OCI-LY3 (cell line): ENCODE results near the gene NKX2-1.
A peak's percentile ranks its signal among the peaks of the same experiment; 100 is the strongest.

ENCODE experiments used
- H2AFZ ChIP-seq: fragments of 200-600, 300-600 bp; shearing (Covaris generic); 2 replicates; pipeline ENCODE4 v1.6.0; 2014; ENCODE audit warnings: antibody characterized with exemption, low read depth, low read length
- H3K27ac ChIP-seq: fragments of 200-600, 300-600 bp; sonication (generic); 2 replicates; pipeline ENCODE4 v1.5.1; 2014; ENCODE audit warnings: mild to moderate bottlenecking, low read length, moderate library complexity, mixed read lengths
- H3K27me3 ChIP-seq: fragments of 200-600, 300-600 bp; sonication (generic); 2 replicates; pipeline ENCODE4 v1.6.1; 2014; ENCODE audit warnings: low read depth, low read length, mixed read lengths
- H3K36me3 ChIP-seq: fragments of 200-600, 300-600 bp; sonication (generic); replicated peaks from 2 replicates; pipeline ENCODE3; 2014; ENCODE audit warnings: low read depth, low read length, mixed read lengths
- H3K4me1 ChIP-seq: fragments of 300-600, 200-600 bp; sonication (generic); 2 replicates; pipeline ENCODE4 v1.6.1; 2014; ENCODE audit warnings: low read length, mixed read lengths
- H3K4me2 ChIP-seq: fragments of 200-600, 300-600 bp; sonication (generic); 2 replicates; pipeline ENCODE4 v1.6.1; 2014; ENCODE audit warnings: low read length, mixed read lengths
- H3K4me3 ChIP-seq: fragments of 300-600, 200-600 bp; sonication (generic); 2 replicates; pipeline ENCODE4 v1.5.1; 2014; ENCODE audit warnings: antibody characterized with exemption, mild to moderate bottlenecking, low read length, moderate library complexity
- H3K79me2 ChIP-seq: fragments of 300-600, 200-600 bp; shearing (Covaris generic); 2 replicates; pipeline ENCODE4 v1.6.1; 2014; ENCODE audit warnings: mild to moderate bottlenecking, low read length, mixed read lengths
- H3K9ac ChIP-seq: fragments of 300-600, 200-600 bp; shearing (Covaris generic); 2 replicates; pipeline ENCODE4 v1.6.0; 2014; ENCODE audit warnings: mild to moderate bottlenecking, low read length, moderate library complexity
- H3K9me3 ChIP-seq: fragments of 200-600, 300-600 bp; shearing (Covaris generic); 2 replicates; pipeline ENCODE4 v1.6.1; 2014; ENCODE audit warnings: low read length, mixed read lengths; ENCODE audit not compliant: insufficient read depth
- H4K20me1 ChIP-seq: fragments of 200-600, 300-600 bp; sonication (generic); 2 replicates; pipeline ENCODE4 v1.6.1; 2016; ENCODE audit warnings: low read length, mixed read lengths; ENCODE audit not compliant: insufficient read depth
- EZH2phosphoT487 ChIP-seq: fragments of 200-600 bp; shearing (Covaris generic); IDR thresholded peaks from 2 replicates; pipeline ENCODE4 v1.6.1; 2018; ENCODE audit warnings: antibody characterized with exemption, mixed run types, low read depth
- TF ChIP-seq, protein P1 (sequence below): fragments of 200-600, 300-600 bp; sonication (generic); IDR thresholded peaks from 2 replicates; pipeline ENCODE4 v1.5.1; 2014; ENCODE audit warnings: antibody characterized with exemption, low read length, low read depth

The NKX2-1 gene

DNA sequence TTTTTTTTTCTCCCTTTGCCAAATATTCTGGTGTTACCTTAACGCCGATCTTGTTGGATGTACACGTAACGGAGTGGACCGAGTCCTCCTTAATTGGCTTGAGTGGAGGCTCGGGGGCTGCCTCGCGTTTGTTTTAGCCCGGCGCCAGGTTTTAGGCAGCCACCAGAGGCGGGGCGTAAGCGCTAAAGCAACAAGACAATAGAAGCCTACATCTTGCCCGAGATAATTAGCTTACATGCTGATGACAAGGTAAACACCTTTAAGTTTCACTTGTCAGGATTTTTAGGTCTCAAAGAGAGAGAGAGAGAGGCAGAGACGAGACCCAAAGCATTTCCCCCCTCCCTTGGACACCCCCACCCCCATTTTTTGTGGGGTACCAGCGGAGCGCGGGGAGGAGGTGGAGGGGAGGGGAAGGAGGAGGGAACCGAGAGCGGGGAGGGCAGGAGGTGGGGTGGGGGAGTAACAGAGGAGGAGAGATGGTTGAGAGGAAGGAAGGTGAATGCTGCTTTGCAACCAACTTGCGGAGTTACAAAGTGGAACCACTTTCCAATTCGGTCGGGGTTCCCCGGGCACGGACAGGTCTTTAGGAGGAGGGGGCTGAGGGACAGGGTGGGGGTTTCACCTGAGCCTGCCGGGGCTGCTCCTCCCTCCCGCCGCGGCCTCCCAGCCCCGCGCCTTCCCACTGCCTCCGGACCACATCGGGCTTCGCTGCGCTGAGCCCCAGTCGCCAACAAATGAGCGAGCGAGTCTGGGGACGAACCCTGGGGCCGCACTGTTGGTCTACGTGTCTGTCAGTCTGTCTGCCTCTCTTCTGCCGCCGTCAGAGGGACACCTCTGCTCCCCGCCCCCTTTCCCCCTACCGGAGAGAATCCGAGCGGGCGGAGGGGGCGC is at the start of gene NKX2-1:
Gene NKX2-1, minus strand, starts transcription at position 802 of the 891 bp plus-strand sequence. Its CDS starts 103 bp downstream, at position 699.
- H3K4me3 ChIP-seq, result no peak within 1 kb of the TSS
- H3K79me2 ChIP-seq, result no peaks in the 10 kb centered on the region
- no peaks in the 10 kb centered on the region for H3K27me3 ChIP-seq
- H3K36me3 ChIP-seq, result no peaks in the 10 kb centered on the region
- TF ChIP-seq, protein P1, sequence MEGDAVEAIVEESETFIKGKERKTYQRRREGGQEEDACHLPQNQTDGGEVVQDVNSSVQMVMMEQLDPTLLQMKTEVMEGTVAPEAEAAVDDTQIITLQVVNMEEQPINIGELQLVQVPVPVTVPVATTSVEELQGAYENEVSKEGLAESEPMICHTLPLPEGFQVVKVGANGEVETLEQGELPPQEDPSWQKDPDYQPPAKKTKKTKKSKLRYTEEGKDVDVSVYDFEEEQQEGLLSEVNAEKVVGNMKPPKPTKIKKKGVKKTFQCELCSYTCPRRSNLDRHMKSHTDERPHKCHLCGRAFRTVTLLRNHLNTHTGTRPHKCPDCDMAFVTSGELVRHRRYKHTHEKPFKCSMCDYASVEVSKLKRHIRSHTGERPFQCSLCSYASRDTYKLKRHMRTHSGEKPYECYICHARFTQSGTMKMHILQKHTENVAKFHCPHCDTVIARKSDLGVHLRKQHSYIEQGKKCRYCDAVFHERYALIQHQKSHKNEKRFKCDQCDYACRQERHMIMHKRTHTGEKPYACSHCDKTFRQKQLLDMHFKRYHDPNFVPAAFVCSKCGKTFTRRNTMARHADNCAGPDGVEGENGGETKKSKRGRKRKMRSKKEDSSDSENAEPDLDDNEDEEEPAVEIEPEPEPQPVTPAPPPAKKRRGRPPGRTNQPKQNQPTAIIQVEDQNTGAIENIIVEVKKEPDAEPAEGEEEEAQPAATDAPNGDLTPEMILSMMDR, result no peak
- H4K20me1 ChIP-seq, result no peaks in the 10 kb centered on the region
- H3K4me1 ChIP-seq, result peaks cover 23% of the 10 kb centered on the region
- H3K9ac ChIP-seq, result no peak within 1 kb of the TSS
- no peak within 1 kb of the TSS for H2AFZ ChIP-seq
- H3K4me2 ChIP-seq, result no peak within 1 kb of the TSS
- H3K9me3 ChIP-seq, result no peaks in the 10 kb centered on the region
- H3K27ac ChIP-seq, result no peak within 1 kb of the TSS

- Histone ChIP-seq H3K4me3 (peak overlapping the region; percentile 39; the same call in 1 of the 2 replicates), H2AFZ (peak overlapping the region; percentile 92), H3K9me3 (no peaks in the 10 kb centered on the region), H4K20me1 (no peaks in the 10 kb centered on the region), H3K79me2 (no peaks in the 10 kb centered on the region), H3K9ac (peak overlapping the region; percentile 12; the same call in 1 of the 2 replicates), H3K4me1 (peaks cover 15% of the 10 kb centered on the region; the same call in 1 of the 2 replicates), H3K27me3 (no peaks in the 10 kb centered on the region), H3K36me3 (no peaks in the 10 kb centered on the region), H3K27ac (no peak overlapping the region), H3K4me2 (peak overlapping the region; percentile 53)
- TF ChIP-seq, protein P1, result peak; percentile 92
- no peak for TF ChIP-seq EZH2phosphoT487
Measured at GRCh38 chr14:36556811-36557433, 36.9 kb upstream of the NKX2-1 start.

DNA sequence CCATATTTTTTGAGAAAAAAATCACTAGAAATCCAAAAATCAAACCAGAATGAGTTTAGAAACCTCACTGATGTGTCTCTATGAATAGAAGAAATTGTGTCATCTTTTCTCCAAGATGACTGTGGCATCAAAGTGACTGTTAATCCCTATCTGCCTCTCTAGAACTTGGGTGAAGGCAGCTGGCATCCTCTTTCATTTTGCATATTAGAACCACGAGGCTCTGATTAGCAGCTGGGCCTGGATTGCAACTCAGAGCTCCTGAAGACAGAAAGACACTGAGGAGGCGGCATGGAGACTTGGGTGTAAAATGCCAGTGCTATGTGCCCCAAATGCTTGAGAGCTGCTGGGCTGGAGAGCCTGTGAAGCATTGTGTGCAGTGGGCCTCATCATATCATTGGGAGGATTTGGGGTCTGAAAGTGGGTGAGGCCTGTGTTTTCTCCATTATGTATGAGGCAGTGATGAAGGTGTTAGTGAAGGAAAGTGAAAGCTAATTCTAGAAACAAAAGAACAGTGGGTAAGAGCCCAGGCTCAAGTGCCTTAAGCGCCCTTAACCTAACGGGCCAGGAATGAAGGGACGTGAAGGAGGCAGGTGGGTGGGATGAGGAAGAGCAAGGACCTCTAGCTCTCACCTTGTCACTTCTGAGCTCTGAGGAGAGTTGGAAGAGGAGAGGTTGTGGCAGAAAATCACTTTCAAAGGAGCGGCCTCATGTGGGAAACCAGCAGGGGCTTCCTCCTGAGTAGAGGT is 36.1 kb upstream of the NKX2-1 start:
- Histone ChIP-seq H4K20me1 (no peaks in the 10 kb centered on the region), H3K4me3 (no peak overlapping the region)

More for the DNA sequence above, 36.1 kb upstream of the NKX2-1 start:
- no peak overlapping the region for H3K9ac ChIP-seq
- no peaks in the 10 kb centered on the region for H3K36me3 ChIP-seq
- peaks cover 15% of the 10 kb centered on the region; the same call in 1 of the 2 replicates for H3K4me1 ChIP-seq
- H3K27ac ChIP-seq, result no peak overlapping the region
- H3K4me2 ChIP-seq, result no peak overlapping the region
- no peak for TF ChIP-seq EZH2phosphoT487
- TF ChIP-seq, protein P1, result no peak
- peak overlapping the region; percentile 16; the same call in 1 of the 2 replicates for H2AFZ ChIP-seq
- no peaks in the 10 kb centered on the region for H3K79me2 ChIP-seq
- no peaks in the 10 kb centered on the region for H3K9me3 ChIP-seq
- H3K27me3 ChIP-seq, result no peaks in the 10 kb centered on the region
